ENCODE measurements around the gene AKNA.

GRCh38 chr9:114285166-114285867 lies 102.5 kb downstream of the AKNA start:
- no peak for TF ChIP-seq CTCF (IDR thresholded peaks at IDR 0.05; ENCODE audit: low read length)
- no peak for TF ChIP-seq EZH2 (IDR thresholded peaks at IDR 0.05; ENCODE audit: borderline replicate concordance, low read length)

Measured in OCI-LY1 (cell line).